Activated CD4-positive, alpha-beta T cell treated with anti-CD3 and anti-CD28 coated beads, Interleukin-2, amount 50 U/mL, for 48 hours (primary cell): ENCODE data around the gene SLC6A3.
"Not testable (repeated sequence)": the region's sequence is repeated elsewhere in the genome, so short reads cannot be mapped to it uniquely, and the experiment has no call there.

Experiments used
- DNase-seq, 2 experiments: peaks; one replicate each; pipeline ENCODE4 v3.0.0-alpha.2; 2020

Gene SLC6A3

GRCh38 chr5:1439388-1440097 lies 5.7 kb downstream of the SLC6A3 start:
- DNase-seq: no peak

DNA sequence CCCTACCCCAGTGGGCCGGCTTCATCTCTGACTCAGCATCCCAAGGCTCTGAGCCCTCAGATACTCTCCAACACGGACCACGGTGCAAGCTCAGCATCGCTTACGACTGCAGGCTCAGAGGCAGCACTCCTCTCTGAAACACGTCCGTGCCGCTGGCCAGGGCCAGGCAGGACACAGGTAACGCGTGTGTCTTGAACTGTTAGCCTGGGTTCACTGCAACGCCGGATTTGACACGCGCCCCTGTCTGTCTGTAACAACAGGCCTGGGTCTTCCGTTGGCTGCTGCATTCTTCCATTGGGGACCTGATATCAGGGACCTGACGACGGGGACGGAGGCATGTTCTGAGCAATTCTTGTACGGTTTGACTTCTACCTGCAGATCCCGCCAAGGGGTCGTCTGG lies 6.4 kb downstream of the SLC6A3 start:
- no peak for DNase-seq

DNA sequence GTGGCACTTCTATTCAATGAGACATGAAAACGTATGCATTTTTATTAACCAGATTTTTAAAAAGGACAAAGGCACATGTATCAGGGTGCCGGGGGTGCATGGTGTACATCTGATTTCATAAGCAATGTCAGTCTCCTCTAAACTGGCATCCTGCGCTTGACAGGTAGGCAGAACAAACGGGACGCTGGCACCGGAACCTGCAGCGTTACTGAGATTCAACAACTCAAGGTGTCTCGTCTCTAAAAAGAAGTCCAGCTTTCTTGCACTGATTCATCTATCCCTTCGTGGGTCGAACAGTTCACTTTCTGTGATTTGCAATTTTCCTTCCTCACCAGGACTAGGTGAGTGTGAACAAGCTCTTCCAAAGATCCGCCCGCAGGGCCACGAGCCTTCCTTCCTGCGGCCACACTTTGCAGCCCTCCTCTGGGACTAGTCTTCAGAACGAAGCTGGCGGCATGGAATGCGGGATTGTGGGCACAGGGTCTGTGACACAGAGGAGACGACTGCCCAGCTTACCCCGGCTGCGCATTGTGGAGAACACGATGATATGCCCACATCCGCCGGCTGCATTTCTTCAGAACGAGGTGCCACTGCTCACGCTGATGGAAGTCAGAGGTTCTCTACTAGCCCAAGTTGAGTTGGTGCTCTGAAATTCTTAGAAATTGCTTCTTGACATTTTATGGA lies 7.2 kb downstream of the SLC6A3 start:
- DNase-seq: no peak

GRCh38 chr5:1437226-1437829 lies 7.9 kb downstream of the SLC6A3 start:
- no peak for DNase-seq

- DNase-seq: no peak
Observed at GRCh38 chr5:1436681-1437080, 8.6 kb downstream of the SLC6A3 start.

DNA sequence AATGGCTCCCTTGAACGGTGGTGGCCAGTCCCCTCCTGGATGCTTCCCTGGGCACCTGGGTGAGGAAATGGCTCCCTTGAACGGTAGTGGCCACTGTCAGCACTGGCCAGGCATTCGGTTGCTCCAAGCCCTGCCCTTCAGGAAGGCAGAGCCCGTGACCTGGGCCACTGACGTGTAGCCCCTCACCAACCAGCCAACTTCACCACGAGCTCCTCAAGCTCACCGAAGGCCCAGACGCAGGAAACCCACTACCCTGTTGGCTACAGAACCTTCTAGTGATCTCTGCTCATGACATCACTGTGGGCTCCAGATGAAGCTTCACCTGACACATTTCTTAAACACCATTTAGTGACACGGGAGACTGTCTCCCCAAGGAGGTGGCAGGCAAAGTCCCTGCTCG lies 9.2 kb downstream of the SLC6A3 start:
- DNase-seq: no peak

DNA sequence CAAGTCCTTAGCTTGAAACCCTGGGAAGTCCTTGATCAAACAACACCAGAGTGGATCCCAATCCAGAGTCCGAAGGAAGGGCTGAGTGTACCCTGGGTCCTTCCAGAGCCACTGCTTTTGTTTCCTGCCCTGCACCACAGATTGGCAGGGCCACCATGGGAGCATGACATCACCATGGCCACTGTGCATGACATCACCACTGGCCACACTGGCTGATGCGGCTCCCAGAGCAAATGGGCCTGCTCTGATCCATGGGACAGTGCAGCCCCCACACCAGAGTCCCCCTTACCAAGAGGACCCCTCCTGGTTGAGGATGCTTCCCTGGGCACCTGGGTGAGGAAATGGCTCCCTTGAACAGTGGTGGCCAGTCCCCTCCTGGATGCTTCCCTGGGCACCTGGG lies 9.9 kb downstream of the SLC6A3 start:
- DNase-seq: no peak

- DNase-seq: no peak
Observed at GRCh38 chr5:1432296-1432695, 12.9 kb downstream of the SLC6A3 start.

DNA sequence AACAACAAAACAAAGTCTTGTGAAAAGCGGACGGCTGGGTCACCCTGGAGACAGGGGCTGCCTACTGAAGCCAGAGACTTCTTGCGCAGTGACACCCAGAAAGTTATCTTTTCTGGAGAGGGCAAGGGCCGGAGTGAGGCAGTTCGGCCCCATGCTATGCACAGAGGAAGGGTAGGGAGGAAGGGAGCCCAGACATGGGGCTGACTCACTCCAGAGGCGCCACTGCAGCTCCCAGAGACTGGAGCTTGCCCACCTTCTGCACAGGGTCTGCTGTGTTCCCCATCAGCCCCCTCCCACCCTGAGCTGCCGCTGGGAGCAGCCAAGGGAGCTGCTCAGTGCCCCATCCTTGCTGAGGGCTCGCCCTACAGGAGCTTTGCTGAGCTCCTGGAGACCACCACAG lies 13.3 kb downstream of the SLC6A3 start:
- DNase-seq: no peak

DNA sequence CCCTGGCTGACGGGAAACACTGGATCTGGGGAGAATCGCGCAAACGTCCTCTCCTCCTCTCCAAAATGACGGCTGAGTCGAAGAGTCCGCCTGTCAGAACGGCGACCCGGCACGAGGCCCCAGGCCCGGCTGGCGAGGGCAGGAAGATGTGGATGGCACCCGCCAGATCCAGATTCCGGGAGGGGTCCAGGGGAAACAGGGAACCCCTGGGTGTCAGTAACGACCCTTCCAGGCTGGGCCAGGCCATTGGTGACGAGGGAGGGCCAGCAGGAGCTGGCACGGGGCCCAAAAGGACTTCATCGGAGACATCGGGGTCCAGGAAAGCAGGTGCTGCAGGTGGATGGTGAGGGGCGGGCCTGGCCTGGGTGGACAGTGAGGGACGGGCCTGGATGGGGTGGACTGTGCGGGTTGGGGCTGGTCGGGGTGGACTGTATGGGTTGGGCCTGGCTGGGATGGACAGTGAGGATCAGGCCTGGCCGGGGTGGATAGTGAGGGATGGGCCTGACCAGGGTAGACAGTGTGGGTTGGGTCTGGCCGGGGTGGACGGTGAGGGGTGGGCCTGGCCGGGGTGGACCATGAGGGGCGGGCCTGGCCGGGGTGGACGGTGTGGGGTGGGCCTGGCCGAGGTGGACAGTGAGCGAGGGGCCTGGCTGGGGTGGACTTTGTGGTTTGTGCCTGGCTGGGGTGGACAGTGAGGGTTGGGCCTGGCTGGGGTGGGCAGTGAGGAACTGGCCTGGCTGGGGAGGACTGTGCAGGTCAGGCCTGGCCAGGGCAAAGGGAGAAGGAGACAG lies 14.0 kb downstream of the SLC6A3 start:
- no peak for DNase-seq

DNA sequence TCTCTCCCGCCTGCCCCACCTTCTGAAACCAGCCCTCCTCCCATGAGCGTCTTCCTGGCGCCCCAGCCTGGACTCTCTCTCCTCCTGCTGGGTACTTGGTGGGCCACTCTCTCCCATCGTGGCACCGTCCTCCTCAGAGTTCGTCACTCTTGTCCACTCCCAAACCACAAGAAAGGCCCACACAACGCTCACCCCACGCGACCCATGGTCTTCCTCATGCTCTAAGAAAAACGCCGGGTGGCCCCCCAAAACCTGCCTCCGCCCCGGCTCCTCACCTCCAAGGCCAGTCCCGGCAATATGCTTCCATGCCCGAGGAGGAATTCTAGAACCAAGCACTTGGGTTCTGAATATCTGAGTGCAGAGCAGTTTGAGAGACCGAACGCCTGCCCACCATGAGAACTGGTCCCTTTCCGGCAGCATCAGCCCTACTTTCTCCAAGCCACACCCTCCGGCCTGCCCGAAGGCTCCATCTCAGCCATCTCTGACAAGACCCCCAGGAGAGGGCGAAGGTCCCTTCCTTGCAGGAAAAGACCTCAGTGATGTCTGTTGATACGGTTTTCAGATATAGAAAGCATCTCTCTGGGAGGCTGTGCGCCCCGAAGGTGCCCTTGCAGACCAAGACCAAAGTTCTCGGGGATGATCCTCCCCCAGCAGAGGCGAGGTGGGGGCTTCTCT lies 15.0 kb downstream of the SLC6A3 start:
- no peak for DNase-seq

GRCh38 chr5:1429496-1429895 lies 15.7 kb downstream of the SLC6A3 start:
- no peak for DNase-seq

DNA sequence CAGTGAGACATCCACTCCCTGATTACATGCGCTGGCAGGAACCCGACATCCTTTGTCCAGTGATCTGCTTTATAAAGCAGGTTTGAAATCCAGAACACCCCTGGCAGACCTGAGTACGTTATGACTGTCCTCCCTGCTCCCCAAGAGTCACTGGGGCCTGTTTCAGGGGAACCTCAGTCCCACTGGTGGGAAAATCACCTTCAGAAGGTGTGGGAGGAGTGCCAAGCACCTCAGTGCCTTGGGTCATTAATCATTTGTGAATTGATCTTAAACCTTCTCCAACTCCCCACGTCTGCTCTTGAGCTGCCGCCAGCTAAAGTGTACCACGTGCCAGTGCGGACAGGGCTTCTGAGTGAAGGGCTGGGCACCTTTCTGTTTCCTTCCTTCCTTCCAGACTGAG lies 16.2 kb downstream of the SLC6A3 start:
- DNase-seq: no peak

GRCh38 chr5:1428107-1428506 lies 17.1 kb downstream of the SLC6A3 start:
- no peak for DNase-seq

- no peak for DNase-seq
Observed at GRCh38 chr5:1424716-1425115, 20.5 kb downstream of the SLC6A3 start.

DNA sequence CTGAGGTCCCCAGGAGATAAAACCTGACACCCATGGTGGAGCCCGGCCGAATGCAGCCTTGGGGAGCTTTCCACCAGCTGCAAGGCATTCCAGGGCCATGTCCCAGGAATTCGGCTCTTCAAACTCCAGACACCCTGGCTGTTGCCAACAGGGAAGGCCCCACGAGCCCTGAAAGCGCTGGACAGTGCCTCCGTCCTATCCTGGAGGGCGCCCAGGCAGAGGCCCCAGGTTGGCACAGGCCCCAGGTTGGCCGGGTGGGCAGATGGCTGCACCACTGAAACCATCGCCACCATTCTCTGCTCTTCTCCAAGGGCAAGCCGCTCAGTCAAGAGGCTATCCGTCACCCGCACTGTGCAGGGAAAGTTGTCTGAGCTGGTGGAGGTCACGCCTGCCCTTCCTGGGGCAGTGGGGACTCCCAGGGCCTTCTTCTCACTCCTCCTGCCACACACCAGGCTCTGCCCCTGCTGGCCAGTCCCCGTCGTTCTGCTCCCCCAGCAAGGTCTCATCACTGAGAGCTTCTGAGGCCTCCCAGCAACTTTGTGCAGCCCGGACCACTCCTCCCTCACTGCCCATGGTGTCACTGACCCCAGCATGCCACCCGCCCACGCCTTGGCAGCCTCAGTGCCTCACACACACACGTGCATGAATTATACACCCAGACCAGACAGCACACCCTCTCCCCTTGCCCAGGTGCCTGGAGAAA lies 21.2 kb downstream of the SLC6A3 start:
- no peak for DNase-seq

- DNase-seq: not testable (repeated sequence)
Observed at GRCh38 chr5:1422522-1422921, 22.7 kb downstream of the SLC6A3 start.

DNA sequence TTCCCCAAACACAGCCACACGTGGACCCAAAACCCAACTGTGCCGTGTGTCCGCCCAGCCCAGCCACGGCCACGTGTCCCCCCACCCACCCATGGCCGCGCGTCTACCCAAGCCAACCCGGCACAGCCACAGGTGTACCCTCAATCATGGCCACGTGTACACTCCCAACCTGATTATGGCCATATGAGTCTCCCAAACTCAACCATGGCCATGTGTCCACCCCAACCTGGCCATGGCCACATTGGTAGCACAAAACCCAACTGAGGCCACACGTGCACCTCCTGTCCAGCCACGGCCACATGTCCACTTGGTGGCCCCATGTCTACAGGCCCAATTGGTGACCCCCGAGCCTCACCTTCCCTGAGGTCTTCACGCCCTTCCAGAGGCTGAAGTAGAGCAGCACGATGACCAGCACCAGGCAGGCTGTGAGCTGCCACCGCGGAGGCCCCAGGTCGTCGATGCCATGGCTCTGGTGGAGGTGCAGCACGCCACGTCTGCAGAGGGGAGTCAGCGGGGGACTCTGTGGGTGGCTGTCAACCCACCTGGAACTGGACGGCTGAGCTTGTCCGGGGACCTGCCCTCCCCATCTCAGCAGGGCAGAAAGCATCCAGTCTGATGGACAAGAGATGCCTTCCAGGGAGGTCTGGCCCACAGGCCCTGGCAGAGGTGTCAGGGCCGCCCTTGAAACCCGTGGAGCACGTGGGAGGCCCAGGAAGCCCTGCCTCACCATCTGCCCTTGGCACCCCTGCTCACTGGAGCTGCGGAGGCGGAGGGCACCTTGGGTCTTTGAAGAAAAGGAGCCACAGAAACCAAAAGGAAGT lies 23.5 kb downstream of the SLC6A3 start:
- DNase-seq: no peak

DNA sequence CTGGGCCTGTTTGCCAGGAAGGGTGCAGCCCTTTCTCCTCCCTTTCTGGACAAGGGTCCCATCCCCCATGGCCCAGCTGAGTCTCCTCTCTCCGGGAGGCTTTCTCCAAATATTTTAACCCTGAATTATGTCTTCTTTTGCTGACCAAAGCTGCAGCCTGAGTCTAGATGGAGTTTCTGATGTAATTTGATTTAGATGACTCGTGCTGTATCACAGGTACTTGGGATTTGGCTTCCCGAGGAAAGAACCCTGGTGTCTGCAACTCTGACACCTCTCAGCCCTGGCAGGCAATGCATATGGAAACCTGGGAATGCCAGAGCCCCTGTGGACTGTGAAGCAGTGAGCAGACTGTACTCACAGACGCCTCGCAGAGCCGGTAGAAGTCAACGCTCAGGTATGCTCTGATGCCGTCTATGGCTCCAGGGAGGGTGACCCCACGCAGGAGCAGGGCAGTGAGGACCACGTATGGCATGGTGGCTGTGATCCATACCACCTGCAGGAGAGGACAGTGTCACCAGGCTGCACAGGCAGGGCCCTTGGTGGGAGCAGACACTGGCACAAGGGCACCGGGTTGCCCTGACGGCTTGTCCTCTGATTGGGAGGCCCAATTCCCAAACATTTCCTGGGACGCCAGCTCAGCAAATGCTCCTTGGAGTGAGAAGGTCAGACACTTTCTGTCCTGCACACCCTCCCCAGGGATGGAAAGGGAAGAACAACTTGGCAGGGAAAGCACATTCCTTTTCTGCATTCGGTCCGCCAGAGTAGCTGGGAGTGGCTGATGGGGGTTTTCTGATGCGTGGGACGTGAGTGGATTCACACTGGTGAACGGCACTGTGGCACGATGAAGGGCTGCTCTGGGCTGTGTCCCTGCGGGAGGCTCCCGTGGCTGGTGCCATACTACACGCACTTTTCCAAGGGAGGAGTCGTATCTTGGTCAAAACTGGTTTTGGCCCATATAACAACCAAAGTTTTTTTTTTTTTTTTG lies 24.7 kb downstream of the SLC6A3 start:
- no peak for DNase-seq
